Brain microvascular endothelial cell (primary cell): ENCODE data around the gene TRABD2B.

ENCODE experiments used
- DNase-seq: peaks from one replicate; pipeline ENCODE4 v3.0.0-alpha.2; 2020
- H3K27ac ChIP-seq: fragments of 250-450 bp; sonication (Bioruptor Pico); 2 replicates; pipeline ENCODE4 v1.5.1; 2020; ENCODE audit warnings: mild to moderate bottlenecking, moderate library complexity
- H3K27me3 ChIP-seq: fragments of 250-450 bp; sonication (Bioruptor Pico); replicated peaks from 2 replicates; pipeline ENCODE4 v1.5.1; 2020; ENCODE audit warnings: mild to moderate bottlenecking
- H3K36me3 ChIP-seq: fragments of 250-450 bp; sonication (Bioruptor Pico); replicated peaks from 2 replicates; pipeline ENCODE4 v1.5.1; 2020; ENCODE audit warnings: mild to moderate bottlenecking
- H3K4me3 ChIP-seq: 2 replicates; pipeline ENCODE4 v1.5.1; 2011; ENCODE audit warnings: low read depth, mild to moderate bottlenecking, control low read depth, low read length, moderate library complexity
- in situ Hi-C: cut with HindIII; loops from 2 replicates; pipeline ENCODE4 v1.10.0; 2017; ENCODE audit warnings: low sequenced_read_pairs, low pct_ligation_motif_present
- TF ChIP-seq, protein P1 (sequence below): IDR thresholded peaks from 2 replicates; pipeline ENCODE4 v1.5.1; 2011; ENCODE audit warnings: low read depth, mild to moderate bottlenecking, moderate library complexity, low read length, control low read depth, inconsistent platforms; ENCODE audit errors: missing control alignments

TRABD2B gene

DNA sequence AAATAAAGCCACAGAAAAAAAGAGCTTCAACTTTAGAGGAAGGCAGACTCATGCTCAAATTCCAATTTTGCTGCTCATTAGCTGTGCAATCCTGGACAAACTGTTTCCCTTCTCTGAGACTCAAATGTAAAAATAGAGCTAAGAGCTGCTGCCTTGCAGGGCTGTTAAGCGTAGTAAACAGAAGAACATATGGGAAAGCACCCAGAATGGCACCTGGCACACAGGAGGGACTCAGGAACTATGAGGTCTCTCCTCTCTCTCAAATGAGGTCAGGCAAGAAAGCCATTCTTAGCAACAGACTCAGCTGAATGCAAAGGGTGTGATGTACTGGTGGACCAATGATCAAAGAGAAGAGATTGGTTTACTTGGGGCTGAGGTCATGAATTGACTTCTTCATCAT, 61.3 kb downstream of the TRABD2B start:
- in situ Hi-C loops = no loop called here
- TF ChIP-seq, protein P1, sequence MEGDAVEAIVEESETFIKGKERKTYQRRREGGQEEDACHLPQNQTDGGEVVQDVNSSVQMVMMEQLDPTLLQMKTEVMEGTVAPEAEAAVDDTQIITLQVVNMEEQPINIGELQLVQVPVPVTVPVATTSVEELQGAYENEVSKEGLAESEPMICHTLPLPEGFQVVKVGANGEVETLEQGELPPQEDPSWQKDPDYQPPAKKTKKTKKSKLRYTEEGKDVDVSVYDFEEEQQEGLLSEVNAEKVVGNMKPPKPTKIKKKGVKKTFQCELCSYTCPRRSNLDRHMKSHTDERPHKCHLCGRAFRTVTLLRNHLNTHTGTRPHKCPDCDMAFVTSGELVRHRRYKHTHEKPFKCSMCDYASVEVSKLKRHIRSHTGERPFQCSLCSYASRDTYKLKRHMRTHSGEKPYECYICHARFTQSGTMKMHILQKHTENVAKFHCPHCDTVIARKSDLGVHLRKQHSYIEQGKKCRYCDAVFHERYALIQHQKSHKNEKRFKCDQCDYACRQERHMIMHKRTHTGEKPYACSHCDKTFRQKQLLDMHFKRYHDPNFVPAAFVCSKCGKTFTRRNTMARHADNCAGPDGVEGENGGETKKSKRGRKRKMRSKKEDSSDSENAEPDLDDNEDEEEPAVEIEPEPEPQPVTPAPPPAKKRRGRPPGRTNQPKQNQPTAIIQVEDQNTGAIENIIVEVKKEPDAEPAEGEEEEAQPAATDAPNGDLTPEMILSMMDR = no peak
- DNase-seq = no peak
- no peak overlapping the region for H3K27ac ChIP-seq
- no peaks in the 10 kb centered on the region for H3K36me3 ChIP-seq
- no peaks in the 10 kb centered on the region for H3K27me3 ChIP-seq
- no peak overlapping the region for H3K4me3 ChIP-seq

GRCh38 chr1:47935163-47935562, 62.0 kb downstream of the TRABD2B start:
- no peak overlapping the region for H3K27ac ChIP-seq
- H3K27me3 ChIP-seq = no peaks in the 10 kb centered on the region
- no peak for DNase-seq
- TF ChIP-seq, protein P1 = no peak
- in situ Hi-C loops = no loop called here
- no peaks in the 10 kb centered on the region for H3K36me3 ChIP-seq
- no peak overlapping the region for H3K4me3 ChIP-seq

- H3K27ac ChIP-seq = no peak overlapping the region
- no peak for DNase-seq
These were observed 62.9 kb downstream of the TRABD2B start for GRCh38 chr1:47934243-47934805.

DNA sequence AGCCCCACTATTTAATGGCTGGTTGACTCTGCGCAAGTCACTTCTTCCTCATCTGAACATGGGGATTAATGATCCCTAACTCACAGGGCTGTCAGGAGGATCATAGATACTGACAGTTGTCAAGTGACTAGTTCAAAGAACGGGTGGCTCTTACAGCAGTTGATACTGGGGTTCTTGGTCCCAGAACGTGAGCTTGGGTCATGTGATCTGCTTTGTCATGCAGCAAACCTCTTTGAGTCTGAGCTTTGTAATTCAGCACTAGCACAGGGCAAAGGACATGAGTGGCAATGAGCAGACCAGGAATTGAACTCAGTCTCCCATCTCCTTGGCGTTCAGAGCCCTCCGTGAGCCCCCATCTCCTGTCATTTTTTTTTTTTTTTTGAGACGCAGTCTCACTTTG, 64.4 kb downstream of the TRABD2B start:
- in situ Hi-C loops = no loop called here
- Histone ChIP-seq H3K36me3 (no peaks in the 10 kb centered on the region), H3K27me3 (no peaks in the 10 kb centered on the region), H3K4me3 (no peak overlapping the region), H3K27ac (no peak overlapping the region)
- TF ChIP-seq, protein P1 = no peak
- DNase-seq = no peak

More at GRCh38 chr1:47934243-47934805, 62.9 kb downstream of the TRABD2B start:
- H3K27me3 ChIP-seq = no peaks in the 10 kb centered on the region
- TF ChIP-seq, protein P1 = no peak
- no peaks in the 10 kb centered on the region for H3K36me3 ChIP-seq
- H3K4me3 ChIP-seq = no peak overlapping the region
- in situ Hi-C loops = no loop called here

GRCh38 chr1:47931395-47931794, 65.8 kb downstream of the TRABD2B start:
- in situ Hi-C loops = no loop called here
- H3K36me3 ChIP-seq = no peaks in the 10 kb centered on the region
- no peak overlapping the region for H3K27ac ChIP-seq
- H3K27me3 ChIP-seq = no peaks in the 10 kb centered on the region
- DNase-seq = no peak
- TF ChIP-seq, protein P1 = peak; percentile 29
- no peak overlapping the region for H3K4me3 ChIP-seq

DNA sequence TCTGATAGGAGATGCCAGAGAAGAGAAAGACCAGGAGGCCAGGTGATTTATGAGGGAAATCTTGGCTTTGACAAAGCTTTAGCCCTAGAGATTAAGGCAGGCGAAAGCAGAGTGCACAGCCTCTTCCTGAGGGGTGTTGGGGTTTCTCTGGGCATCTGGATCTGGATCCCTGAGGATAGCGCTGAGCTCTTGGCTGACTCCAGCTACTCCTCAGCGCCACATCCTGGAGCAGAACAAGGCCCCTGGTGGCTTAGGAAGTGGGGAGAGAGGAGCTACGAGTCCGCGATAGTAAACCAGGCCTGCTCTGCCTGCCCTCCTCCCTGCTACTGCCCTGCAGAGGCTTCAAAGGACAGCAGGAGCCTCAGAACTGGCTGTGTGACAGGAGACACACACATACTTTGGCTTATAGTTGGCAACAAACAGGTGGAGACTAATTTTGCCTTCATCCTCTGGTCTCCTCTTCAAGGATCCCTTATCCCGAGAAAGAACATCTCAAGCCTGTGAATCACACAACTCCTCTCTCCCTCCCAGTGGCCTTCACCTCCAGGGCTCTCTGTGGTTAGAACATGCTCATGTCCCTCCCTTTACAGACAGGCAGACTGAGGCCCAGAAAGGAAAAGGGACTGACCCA, 66.9 kb downstream of the TRABD2B start:
- in situ Hi-C loops = no loop called here

More for the DNA sequence above, 66.9 kb downstream of the TRABD2B start:
- Histone ChIP-seq H3K27me3 (no peaks in the 10 kb centered on the region), H3K4me3 (no peak overlapping the region), H3K27ac (no peak overlapping the region), H3K36me3 (no peaks in the 10 kb centered on the region)
- TF ChIP-seq, protein P1 = no peak
- DNase-seq = no peak
